Neural cell (in vitro differentiated cells): ENCODE results near the gene HCK. TPM values are rescaled to one million over a fixed set of nuclear protein-coding genes. Genes with fewer than 3 reads are reported as not detected.

Experiments used
- H2AFZ ChIP-seq: fragments of 200-600, 300-800 bp; sonication (generic), shearing (Covaris generic); 2 replicates; pipeline ENCODE4 v1.6.0; 2014; ENCODE audit warnings: low read depth, mild to moderate bottlenecking, antibody characterized with exemption, low read length, moderate library complexity
- H3F3A ChIP-seq: fragments of 200-600 bp; shearing (Covaris generic); 2 replicates; pipeline ENCODE4 v1.6.1; 2016; ENCODE audit warnings: mild to moderate bottlenecking, moderate library complexity, mixed read lengths, antibody characterized with exemption, low read length; ENCODE audit not compliant: insufficient read depth, poor library complexity, severe bottlenecking
- H3K27ac ChIP-seq: fragments of 200-600, 300-800 bp; sonication (generic), shearing (Covaris generic); 2 replicates; pipeline ENCODE4 v1.5.1; 2014; ENCODE audit warnings: mild to moderate bottlenecking, low read length, moderate library complexity
- H3K27me3 ChIP-seq: fragments of 300-800, 200-600 bp; sonication (generic), shearing (Covaris generic); 2 replicates; pipeline ENCODE4 v1.6.0; 2014; ENCODE audit warnings: mild to moderate bottlenecking, low read depth, low read length, moderate library complexity; ENCODE audit not compliant: insufficient read depth
- H3K36me3 ChIP-seq: fragments of 300-800, 200-600 bp; sonication (generic), shearing (Covaris generic); 2 replicates; pipeline ENCODE4 v1.5.1; 2014; ENCODE audit warnings: mild to moderate bottlenecking, antibody characterized with exemption, low read length, moderate library complexity; ENCODE audit not compliant: insufficient read depth
- H3K4me2 ChIP-seq: fragments of 300-800, 200-600 bp; sonication (generic), shearing (Covaris generic); 2 replicates; pipeline ENCODE4 v1.6.0; 2014; ENCODE audit warnings: mild to moderate bottlenecking, low read length
- H3K4me3 ChIP-seq: fragments of 300-800, 200-600 bp; sonication (generic), shearing (Covaris generic); 2 replicates; pipeline ENCODE4 v1.5.1; 2014; ENCODE audit warnings: mild to moderate bottlenecking, low read length, moderate library complexity
- H3K79me2 ChIP-seq: fragments of 200-600 bp; shearing (Covaris generic); replicated peaks from 2 replicates; pipeline ENCODE4 v1.6.0; 2014; ENCODE audit warnings: mild to moderate bottlenecking, low read length, moderate library complexity; ENCODE audit not compliant: insufficient read depth
- H3K9ac ChIP-seq: fragments of 300-800, 200-600 bp; sonication (generic), shearing (Covaris generic); 2 replicates; pipeline ENCODE4 v1.6.1; 2016; ENCODE audit warnings: mild to moderate bottlenecking, low read length, mixed read lengths
- H3K9me2 ChIP-seq: fragments of 200-600 bp; shearing (Covaris generic); 2 replicates; pipeline ENCODE4 v1.6.1; 2016; ENCODE audit warnings: mild to moderate bottlenecking, low read length, mixed read lengths; ENCODE audit not compliant: insufficient read depth
- H3K9me3 ChIP-seq: fragments of 200-600, 300-800 bp; sonication (generic), shearing (Covaris generic); 2 replicates; pipeline ENCODE4 v1.6.1; 2016; ENCODE audit warnings: mild to moderate bottlenecking, mixed run types, low read length, moderate library complexity, mixed read lengths
- H4K20me1 ChIP-seq: fragments of 200-600 bp; shearing (Covaris generic); 2 replicates; pipeline ENCODE4 v1.6.1; 2016; ENCODE audit warnings: mild to moderate bottlenecking, mixed run types; ENCODE audit not compliant: insufficient read depth
- EP300 ChIP-seq: fragments of 450-650 bp; conservative IDR thresholded peaks from 2 replicates; pipeline ENCODE4 v1.6.1; 2014; ENCODE audit warnings: antibody characterized with exemption, mild to moderate bottlenecking, moderate library complexity; ENCODE audit not compliant: poor library complexity, severe bottlenecking
- EZH2 ChIP-seq: fragments of 200-600, 300-800 bp; shearing (Covaris generic), sonication (generic); IDR thresholded peaks from 2 replicates; pipeline ENCODE4 v1.6.1; 2014; ENCODE audit warnings: antibody characterized with exemption, low read length, borderline replicate concordance, mild to moderate bottlenecking; ENCODE audit not compliant: insufficient read depth, poor library complexity, severe bottlenecking
- MXI1 ChIP-seq: fragments of 450-650 bp; conservative IDR thresholded peaks from 2 replicates; pipeline ENCODE4 v1.6.1; 2014; ENCODE audit warnings: antibody characterized with exemption, mild to moderate bottlenecking; ENCODE audit not compliant: poor library complexity, severe bottlenecking
- POLR2AphosphoS5 ChIP-seq: IDR thresholded peaks from 2 replicates; pipeline ENCODE4 v1.6.1; 2012
- RAD21 ChIP-seq: fragments of 450-650 bp; conservative IDR thresholded peaks from 2 replicates; pipeline ENCODE4 v1.6.1; 2014; ENCODE audit warnings: antibody characterized with exemption, mild to moderate bottlenecking, moderate library complexity
- SMC3 ChIP-seq: fragments of 450-650 bp; conservative IDR thresholded peaks from 2 replicates; pipeline ENCODE4 v1.6.1; 2014; ENCODE audit warnings: antibody characterized with exemption, mild to moderate bottlenecking, moderate library complexity; ENCODE audit not compliant: poor library complexity
- TAF1 ChIP-seq: IDR thresholded peaks from 2 replicates; pipeline ENCODE4 v1.6.1; 2012; ENCODE audit warnings: low read depth
- polyA plus RNA-seq: library from polyadenylated mRNA; depleted of rRNA; stranded (reverse); fragments of >200 nt; gene quantifications from 2 replicates; pipeline ENCODE4 v1.2.3, GENCODE V29; 2014
- TF ChIP-seq, protein P1 (sequence below): IDR thresholded peaks from 2 replicates; pipeline ENCODE4 v1.6.1; 2012; ENCODE audit warnings: borderline replicate concordance
- TF ChIP-seq, protein P2 (sequence below): fragments of 450-650 bp; IDR thresholded peaks from 2 replicates; pipeline ENCODE4 v1.5.1; 2014; ENCODE audit warnings: antibody characterized with exemption, mild to moderate bottlenecking, moderate library complexity; ENCODE audit not compliant: poor library complexity, severe bottlenecking

The HCK gene
- polyA plus RNA-seq, 1 donor from 2014 or later: 0.58 TPM

DNA sequence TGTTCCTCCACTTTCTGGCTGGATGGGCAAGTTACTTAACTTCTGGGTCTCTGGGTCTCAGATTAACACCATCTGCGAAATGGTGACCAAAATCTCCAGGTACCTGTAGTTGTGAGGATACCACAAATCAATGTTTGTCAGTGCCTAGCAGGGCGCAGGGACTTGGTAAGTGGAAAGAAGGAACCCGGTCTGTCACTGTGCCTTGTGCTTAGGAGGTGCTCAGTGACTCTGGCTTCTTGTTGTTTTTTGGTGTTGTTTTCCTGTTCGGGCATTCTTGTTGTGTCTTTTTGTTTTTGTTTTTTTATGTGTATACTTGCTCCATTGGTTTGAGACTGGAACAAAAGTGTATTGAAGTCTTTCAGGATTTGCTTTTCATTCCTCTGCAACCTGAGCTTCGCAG, 75.3 kb downstream of the HCK start:
- Histone ChIP-seq H3K27me3 (no peaks in the 10 kb centered on the region), H3F3A (no peaks in the 10 kb centered on the region), H3K79me2 (peaks cover 9% of the 10 kb centered on the region), H3K9me3 (no peaks in the 10 kb centered on the region), H4K20me1 (no peaks in the 10 kb centered on the region), H3K27ac (no peak overlapping the region), H3K9me2 (no peaks in the 10 kb centered on the region), H3K4me2 (no peak overlapping the region), H3K36me3 (no peaks in the 10 kb centered on the region), H3K9ac (no peak overlapping the region), H2AFZ (no peak overlapping the region), H3K4me3 (no peak overlapping the region)
- no peak for TF ChIP-seq TAF1
- TF ChIP-seq MXI1: no peak
- TF ChIP-seq, protein P1, sequence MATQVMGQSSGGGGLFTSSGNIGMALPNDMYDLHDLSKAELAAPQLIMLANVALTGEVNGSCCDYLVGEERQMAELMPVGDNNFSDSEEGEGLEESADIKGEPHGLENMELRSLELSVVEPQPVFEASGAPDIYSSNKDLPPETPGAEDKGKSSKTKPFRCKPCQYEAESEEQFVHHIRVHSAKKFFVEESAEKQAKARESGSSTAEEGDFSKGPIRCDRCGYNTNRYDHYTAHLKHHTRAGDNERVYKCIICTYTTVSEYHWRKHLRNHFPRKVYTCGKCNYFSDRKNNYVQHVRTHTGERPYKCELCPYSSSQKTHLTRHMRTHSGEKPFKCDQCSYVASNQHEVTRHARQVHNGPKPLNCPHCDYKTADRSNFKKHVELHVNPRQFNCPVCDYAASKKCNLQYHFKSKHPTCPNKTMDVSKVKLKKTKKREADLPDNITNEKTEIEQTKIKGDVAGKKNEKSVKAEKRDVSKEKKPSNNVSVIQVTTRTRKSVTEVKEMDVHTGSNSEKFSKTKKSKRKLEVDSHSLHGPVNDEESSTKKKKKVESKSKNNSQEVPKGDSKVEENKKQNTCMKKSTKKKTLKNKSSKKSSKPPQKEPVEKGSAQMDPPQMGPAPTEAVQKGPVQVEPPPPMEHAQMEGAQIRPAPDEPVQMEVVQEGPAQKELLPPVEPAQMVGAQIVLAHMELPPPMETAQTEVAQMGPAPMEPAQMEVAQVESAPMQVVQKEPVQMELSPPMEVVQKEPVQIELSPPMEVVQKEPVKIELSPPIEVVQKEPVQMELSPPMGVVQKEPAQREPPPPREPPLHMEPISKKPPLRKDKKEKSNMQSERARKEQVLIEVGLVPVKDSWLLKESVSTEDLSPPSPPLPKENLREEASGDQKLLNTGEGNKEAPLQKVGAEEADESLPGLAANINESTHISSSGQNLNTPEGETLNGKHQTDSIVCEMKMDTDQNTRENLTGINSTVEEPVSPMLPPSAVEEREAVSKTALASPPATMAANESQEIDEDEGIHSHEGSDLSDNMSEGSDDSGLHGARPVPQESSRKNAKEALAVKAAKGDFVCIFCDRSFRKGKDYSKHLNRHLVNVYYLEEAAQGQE: no peak
- TF ChIP-seq EP300: no peak
- no peak for TF ChIP-seq POLR2AphosphoS5
- no peak for TF ChIP-seq SMC3
- TF ChIP-seq RAD21: no peak
- TF ChIP-seq EZH2: no peak
- TF ChIP-seq, protein P2, sequence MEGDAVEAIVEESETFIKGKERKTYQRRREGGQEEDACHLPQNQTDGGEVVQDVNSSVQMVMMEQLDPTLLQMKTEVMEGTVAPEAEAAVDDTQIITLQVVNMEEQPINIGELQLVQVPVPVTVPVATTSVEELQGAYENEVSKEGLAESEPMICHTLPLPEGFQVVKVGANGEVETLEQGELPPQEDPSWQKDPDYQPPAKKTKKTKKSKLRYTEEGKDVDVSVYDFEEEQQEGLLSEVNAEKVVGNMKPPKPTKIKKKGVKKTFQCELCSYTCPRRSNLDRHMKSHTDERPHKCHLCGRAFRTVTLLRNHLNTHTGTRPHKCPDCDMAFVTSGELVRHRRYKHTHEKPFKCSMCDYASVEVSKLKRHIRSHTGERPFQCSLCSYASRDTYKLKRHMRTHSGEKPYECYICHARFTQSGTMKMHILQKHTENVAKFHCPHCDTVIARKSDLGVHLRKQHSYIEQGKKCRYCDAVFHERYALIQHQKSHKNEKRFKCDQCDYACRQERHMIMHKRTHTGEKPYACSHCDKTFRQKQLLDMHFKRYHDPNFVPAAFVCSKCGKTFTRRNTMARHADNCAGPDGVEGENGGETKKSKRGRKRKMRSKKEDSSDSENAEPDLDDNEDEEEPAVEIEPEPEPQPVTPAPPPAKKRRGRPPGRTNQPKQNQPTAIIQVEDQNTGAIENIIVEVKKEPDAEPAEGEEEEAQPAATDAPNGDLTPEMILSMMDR: no peak

DNA sequence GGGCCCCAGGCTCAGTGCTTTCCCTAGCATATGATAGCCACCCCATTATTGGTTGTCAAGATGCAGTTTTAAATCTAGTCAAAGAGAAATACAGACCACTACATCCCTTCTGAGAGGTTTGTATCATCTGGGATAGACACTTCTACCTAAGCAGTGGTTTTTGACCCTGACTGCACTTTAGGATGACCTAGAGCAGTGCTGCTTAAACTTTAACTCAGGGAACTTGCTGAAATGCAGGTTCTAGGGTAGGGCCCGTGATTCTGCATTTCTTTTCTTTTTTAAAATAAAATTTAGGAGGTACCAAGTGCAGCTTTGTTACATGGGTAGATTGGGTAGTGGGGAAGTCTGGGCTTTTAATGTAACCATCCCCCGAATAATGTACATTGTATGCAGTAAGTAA, 76.1 kb downstream of the HCK start:
- H3K9ac ChIP-seq: no peak overlapping the region
- H2AFZ ChIP-seq: no peak overlapping the region
- no peaks in the 10 kb centered on the region for H3F3A ChIP-seq
- no peaks in the 10 kb centered on the region for H3K9me2 ChIP-seq
- H3K4me2 ChIP-seq: no peak overlapping the region
- no peak overlapping the region for H3K27ac ChIP-seq
- no peaks in the 10 kb centered on the region for H3K36me3 ChIP-seq
- TF ChIP-seq, protein P2: no peak
- TF ChIP-seq MXI1 (no peak), EP300 (no peak), SMC3 (no peak), POLR2AphosphoS5 (no peak), EZH2 (no peak)
- TF ChIP-seq, protein P1: no peak
- no peaks in the 10 kb centered on the region for H3K27me3 ChIP-seq
- no peaks in the 10 kb centered on the region for H3K9me3 ChIP-seq
- H3K79me2 ChIP-seq: peaks cover 9% of the 10 kb centered on the region
- H3K4me3 ChIP-seq: no peak overlapping the region
- H4K20me1 ChIP-seq: no peaks in the 10 kb centered on the region
